WTC11 (cell line): ENCODE measurements around the gene NEURL1B. TPM values are rescaled to one million over a fixed set of nuclear protein-coding genes. Genes with fewer than 3 reads are reported as not detected.
A peak's percentile ranks its signal among the peaks of the same experiment; 100 is the strongest.

ENCODE experiments used
- AFF4 ChIP-seq: sonication (generic); formaldehyde crosslinking; IDR thresholded peaks from 2 replicates; pipeline ENCODE4 v1.8.1; 2023; ENCODE audit warnings: mild to moderate bottlenecking, missing genetic modification reagents, borderline replicate concordance
- ATF3 ChIP-seq: sonication (generic); formaldehyde crosslinking; conservative IDR thresholded peaks from 2 replicates; pipeline ENCODE4 v1.8.1; 2022; ENCODE audit warnings: mild to moderate bottlenecking, missing genetic modification reagents
- EMX1 ChIP-seq: fragments of 250-450 bp; sonication (Bioruptor Pico); IDR thresholded peaks from 2 replicates; pipeline ENCODE4 v1.8.0; 2021; ENCODE audit warnings: mild to moderate bottlenecking
- FOXJ3 ChIP-seq: sonication (generic); formaldehyde crosslinking; IDR thresholded peaks from 2 replicates; pipeline ENCODE4 v1.9.0; 2021; ENCODE audit warnings: missing genetic modification reagents, mild to moderate bottlenecking, borderline replicate concordance
- NFE2L1 ChIP-seq: sonication (generic); formaldehyde crosslinking; IDR thresholded peaks from 2 replicates; pipeline ENCODE4 v1.8.1; 2023; ENCODE audit warnings: missing genetic modification reagents
- NR2C2 ChIP-seq: sonication (generic); formaldehyde crosslinking; IDR thresholded peaks from 2 replicates; pipeline ENCODE4 v1.8.0; 2022; ENCODE audit warnings: mild to moderate bottlenecking, missing genetic modification reagents
- OVOL2 ChIP-seq: fragments of 250-450 bp; sonication (Bioruptor Pico); IDR thresholded peaks from 2 replicates; pipeline ENCODE4 v1.9.0; 2021; ENCODE audit warnings: mild to moderate bottlenecking, borderline replicate concordance
- SMAD3 ChIP-seq: sonication (generic); formaldehyde crosslinking; IDR thresholded peaks from 2 replicates; pipeline ENCODE4 v1.8.0; 2022; ENCODE audit warnings: missing genetic modification reagents, mild to moderate bottlenecking, borderline replicate concordance
- SOX15 ChIP-seq: fragments of 250-450 bp; sonication (Bioruptor Pico); IDR thresholded peaks from 2 replicates; pipeline ENCODE4 v1.9.0; 2021; ENCODE audit warnings: mild to moderate bottlenecking
- TEAD4 ChIP-seq: sonication (generic); formaldehyde crosslinking; IDR thresholded peaks from 2 replicates; pipeline ENCODE4 v1.8.0; 2022; ENCODE audit warnings: mild to moderate bottlenecking, missing genetic modification reagents
- ZBTB43 ChIP-seq: sonication (generic); formaldehyde crosslinking; IDR thresholded peaks from 2 replicates; pipeline ENCODE4 v1.8.1; 2023; ENCODE audit warnings: mild to moderate bottlenecking, missing genetic modification reagents
- ZNF121 ChIP-seq: sonication (generic); formaldehyde crosslinking; IDR thresholded peaks from 2 replicates; pipeline ENCODE4 v1.8.0; 2023; ENCODE audit warnings: missing genetic modification reagents
- ZNF317 ChIP-seq: sonication (generic); formaldehyde crosslinking; IDR thresholded peaks from 2 replicates; pipeline ENCODE4 v1.8.1; 2023; ENCODE audit warnings: low read depth, mild to moderate bottlenecking, moderate library complexity, missing genetic modification reagents, borderline replicate concordance
- ZNF425 ChIP-seq: fragments of 250-450 bp; sonication (Bioruptor Pico); conservative IDR thresholded peaks from 2 replicates; pipeline ENCODE4 v1.9.0; 2021; ENCODE audit warnings: mild to moderate bottlenecking
- ZNF671 ChIP-seq: fragments of 250-450 bp; sonication (Bioruptor Pico); IDR thresholded peaks from 2 replicates; pipeline ENCODE4 v1.8.0; 2021; ENCODE audit warnings: mild to moderate bottlenecking
- total RNA-seq: library from RNA; stranded (reverse); gene quantifications from 3 replicates; pipeline ENCODE4 v1.2.3, GENCODE V29; 2021
- TF ChIP-seq, protein P1 (sequence below): sonication (generic); formaldehyde crosslinking; IDR thresholded peaks from 2 replicates; pipeline ENCODE4 v1.8.0; 2022; ENCODE audit warnings: mild to moderate bottlenecking, missing genetic modification reagents
- TF ChIP-seq, protein P2 (sequence below): sonication (generic); formaldehyde crosslinking; IDR thresholded peaks from 2 replicates; pipeline ENCODE4 v1.8.1; 2022; ENCODE audit warnings: low read depth, missing genetic modification reagents, borderline replicate concordance
- TF ChIP-seq, protein P3 (sequence below): fragments of 250-450 bp; sonication (Bioruptor Pico); IDR thresholded peaks from 2 replicates; pipeline ENCODE4 v1.9.0; 2021; ENCODE audit warnings: mild to moderate bottlenecking
- TF ChIP-seq, protein P4 (sequence below): sonication (generic); formaldehyde crosslinking; conservative IDR thresholded peaks from 2 replicates; pipeline ENCODE4 v1.8.1; 2023; ENCODE audit warnings: mild to moderate bottlenecking, low read depth, missing genetic modification reagents, moderate library complexity
- TF ChIP-seq, protein P5 (sequence below): sonication (generic); formaldehyde crosslinking; IDR thresholded peaks from 2 replicates; pipeline ENCODE4 v1.8.1; 2022; ENCODE audit warnings: mild to moderate bottlenecking, missing genetic modification reagents, moderate library complexity, borderline replicate concordance
- TF ChIP-seq, protein P6 (sequence below): sonication (generic); formaldehyde crosslinking; IDR thresholded peaks from 2 replicates; pipeline ENCODE4 v1.8.0; 2022; ENCODE audit warnings: mild to moderate bottlenecking, missing genetic modification reagents

The NEURL1B gene
- total RNA-seq, 1 experiment from 2014 or later = 9.8 TPM

GRCh38 chr5:172683264-172683644, 42.2 kb downstream of the NEURL1B start (continued):
- TF ChIP-seq SMAD3 (CRISPR knock-in tag) = peak; percentile 62; the same call in 1 of the 2 replicates
- TF ChIP-seq TEAD4 (CRISPR knock-in tag) = peak; percentile 35; the same call in 1 of the 2 replicates
- TF ChIP-seq ZNF121 (CRISPR knock-in tag) = peak; percentile 58; the same call in 1 of the 2 replicates
- TF ChIP-seq SOX15 = no peak
- no peak for TF ChIP-seq ZNF317 (CRISPR knock-in tag)
- no peak for TF ChIP-seq EMX1 (CRISPR knock-in tag)
- TF ChIP-seq ZNF425 (CRISPR knock-in tag) = no peak
- TF ChIP-seq FOXJ3 (CRISPR knock-in tag) = no peak
- TF ChIP-seq NR2C2 (CRISPR knock-in tag) = peak; percentile 32; the same call in 1 of the 2 replicates
- TF ChIP-seq, protein P1, sequence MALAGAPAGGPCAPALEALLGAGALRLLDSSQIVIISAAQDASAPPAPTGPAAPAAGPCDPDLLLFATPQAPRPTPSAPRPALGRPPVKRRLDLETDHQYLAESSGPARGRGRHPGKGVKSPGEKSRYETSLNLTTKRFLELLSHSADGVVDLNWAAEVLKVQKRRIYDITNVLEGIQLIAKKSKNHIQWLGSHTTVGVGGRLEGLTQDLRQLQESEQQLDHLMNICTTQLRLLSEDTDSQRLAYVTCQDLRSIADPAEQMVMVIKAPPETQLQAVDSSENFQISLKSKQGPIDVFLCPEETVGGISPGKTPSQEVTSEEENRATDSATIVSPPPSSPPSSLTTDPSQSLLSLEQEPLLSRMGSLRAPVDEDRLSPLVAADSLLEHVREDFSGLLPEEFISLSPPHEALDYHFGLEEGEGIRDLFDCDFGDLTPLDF (CRISPR knock-in tag) = peak; percentile 73; the same call in 1 of the 2 replicates
- no peak for TF ChIP-seq OVOL2 (CRISPR knock-in tag)
- TF ChIP-seq, protein P2, sequence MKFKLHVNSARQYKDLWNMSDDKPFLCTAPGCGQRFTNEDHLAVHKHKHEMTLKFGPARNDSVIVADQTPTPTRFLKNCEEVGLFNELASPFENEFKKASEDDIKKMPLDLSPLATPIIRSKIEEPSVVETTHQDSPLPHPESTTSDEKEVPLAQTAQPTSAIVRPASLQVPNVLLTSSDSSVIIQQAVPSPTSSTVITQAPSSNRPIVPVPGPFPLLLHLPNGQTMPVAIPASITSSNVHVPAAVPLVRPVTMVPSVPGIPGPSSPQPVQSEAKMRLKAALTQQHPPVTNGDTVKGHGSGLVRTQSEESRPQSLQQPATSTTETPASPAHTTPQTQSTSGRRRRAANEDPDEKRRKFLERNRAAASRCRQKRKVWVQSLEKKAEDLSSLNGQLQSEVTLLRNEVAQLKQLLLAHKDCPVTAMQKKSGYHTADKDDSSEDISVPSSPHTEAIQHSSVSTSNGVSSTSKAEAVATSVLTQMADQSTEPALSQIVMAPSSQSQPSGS (CRISPR knock-in tag) = 0 out of 2 replicates have a peak, but pooled peaks have one; percentile 59
- TF ChIP-seq ATF3 = peak; percentile 85
- TF ChIP-seq ZNF671 (CRISPR knock-in tag) = peak; percentile 56; the same call in 1 of the 2 replicates
- TF ChIP-seq, protein P3, sequence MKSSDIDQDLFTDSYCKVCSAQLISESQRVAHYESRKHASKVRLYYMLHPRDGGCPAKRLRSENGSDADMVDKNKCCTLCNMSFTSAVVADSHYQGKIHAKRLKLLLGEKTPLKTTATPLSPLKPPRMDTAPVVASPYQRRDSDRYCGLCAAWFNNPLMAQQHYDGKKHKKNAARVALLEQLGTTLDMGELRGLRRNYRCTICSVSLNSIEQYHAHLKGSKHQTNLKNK (CRISPR knock-in tag) = no peak
- TF ChIP-seq AFF4 = no peak
- 0 out of 2 replicates have a peak, but pooled peaks have one; percentile 32 for TF ChIP-seq NFE2L1 (CRISPR knock-in tag)
- TF ChIP-seq, protein P4, sequence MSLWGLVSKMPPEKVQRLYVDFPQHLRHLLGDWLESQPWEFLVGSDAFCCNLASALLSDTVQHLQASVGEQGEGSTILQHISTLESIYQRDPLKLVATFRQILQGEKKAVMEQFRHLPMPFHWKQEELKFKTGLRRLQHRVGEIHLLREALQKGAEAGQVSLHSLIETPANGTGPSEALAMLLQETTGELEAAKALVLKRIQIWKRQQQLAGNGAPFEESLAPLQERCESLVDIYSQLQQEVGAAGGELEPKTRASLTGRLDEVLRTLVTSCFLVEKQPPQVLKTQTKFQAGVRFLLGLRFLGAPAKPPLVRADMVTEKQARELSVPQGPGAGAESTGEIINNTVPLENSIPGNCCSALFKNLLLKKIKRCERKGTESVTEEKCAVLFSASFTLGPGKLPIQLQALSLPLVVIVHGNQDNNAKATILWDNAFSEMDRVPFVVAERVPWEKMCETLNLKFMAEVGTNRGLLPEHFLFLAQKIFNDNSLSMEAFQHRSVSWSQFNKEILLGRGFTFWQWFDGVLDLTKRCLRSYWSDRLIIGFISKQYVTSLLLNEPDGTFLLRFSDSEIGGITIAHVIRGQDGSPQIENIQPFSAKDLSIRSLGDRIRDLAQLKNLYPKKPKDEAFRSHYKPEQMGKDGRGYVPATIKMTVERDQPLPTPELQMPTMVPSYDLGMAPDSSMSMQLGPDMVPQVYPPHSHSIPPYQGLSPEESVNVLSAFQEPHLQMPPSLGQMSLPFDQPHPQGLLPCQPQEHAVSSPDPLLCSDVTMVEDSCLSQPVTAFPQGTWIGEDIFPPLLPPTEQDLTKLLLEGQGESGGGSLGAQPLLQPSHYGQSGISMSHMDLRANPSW (CRISPR knock-in tag) = no peak
- 0 out of 2 replicates have a peak, but pooled peaks have one; percentile 65 for TF ChIP-seq ZBTB43 (CRISPR knock-in tag)
- TF ChIP-seq, protein P5, sequence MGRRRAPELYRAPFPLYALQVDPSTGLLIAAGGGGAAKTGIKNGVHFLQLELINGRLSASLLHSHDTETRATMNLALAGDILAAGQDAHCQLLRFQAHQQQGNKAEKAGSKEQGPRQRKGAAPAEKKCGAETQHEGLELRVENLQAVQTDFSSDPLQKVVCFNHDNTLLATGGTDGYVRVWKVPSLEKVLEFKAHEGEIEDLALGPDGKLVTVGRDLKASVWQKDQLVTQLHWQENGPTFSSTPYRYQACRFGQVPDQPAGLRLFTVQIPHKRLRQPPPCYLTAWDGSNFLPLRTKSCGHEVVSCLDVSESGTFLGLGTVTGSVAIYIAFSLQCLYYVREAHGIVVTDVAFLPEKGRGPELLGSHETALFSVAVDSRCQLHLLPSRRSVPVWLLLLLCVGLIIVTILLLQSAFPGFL = no peak
- TF ChIP-seq, protein P6, sequence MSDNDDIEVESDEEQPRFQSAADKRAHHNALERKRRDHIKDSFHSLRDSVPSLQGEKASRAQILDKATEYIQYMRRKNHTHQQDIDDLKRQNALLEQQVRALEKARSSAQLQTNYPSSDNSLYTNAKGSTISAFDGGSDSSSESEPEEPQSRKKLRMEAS (CRISPR knock-in tag) = peak; percentile 68
